ENCODE data around the gene GPHB5.
A peak's percentile ranks its signal among the peaks of the same experiment; 100 is the strongest.

Gene GPHB5

DNA sequence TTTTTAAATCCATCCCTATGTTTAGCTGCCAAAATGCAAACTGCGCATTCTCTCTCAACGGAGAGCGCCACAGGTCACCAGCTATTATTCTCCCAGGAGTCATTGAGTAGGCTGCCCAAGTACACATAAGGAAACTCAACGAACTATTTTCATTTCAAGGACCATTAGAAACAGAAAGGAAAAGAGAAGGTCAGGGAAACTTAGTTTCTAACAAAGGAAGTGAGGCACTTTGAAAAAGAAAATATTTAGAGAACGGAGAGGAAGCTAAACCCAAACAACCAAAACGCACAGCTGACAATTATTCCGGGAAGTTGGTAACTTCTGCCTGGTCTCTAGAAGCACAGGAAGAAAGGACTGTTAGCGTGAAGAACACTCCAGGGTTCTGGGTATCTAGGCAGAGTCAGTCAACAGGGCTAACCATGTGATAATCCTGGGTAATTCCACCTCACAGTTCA is 23.5 kb downstream of the GPHB5 start:
- TF ChIP-seq, protein P1, sequence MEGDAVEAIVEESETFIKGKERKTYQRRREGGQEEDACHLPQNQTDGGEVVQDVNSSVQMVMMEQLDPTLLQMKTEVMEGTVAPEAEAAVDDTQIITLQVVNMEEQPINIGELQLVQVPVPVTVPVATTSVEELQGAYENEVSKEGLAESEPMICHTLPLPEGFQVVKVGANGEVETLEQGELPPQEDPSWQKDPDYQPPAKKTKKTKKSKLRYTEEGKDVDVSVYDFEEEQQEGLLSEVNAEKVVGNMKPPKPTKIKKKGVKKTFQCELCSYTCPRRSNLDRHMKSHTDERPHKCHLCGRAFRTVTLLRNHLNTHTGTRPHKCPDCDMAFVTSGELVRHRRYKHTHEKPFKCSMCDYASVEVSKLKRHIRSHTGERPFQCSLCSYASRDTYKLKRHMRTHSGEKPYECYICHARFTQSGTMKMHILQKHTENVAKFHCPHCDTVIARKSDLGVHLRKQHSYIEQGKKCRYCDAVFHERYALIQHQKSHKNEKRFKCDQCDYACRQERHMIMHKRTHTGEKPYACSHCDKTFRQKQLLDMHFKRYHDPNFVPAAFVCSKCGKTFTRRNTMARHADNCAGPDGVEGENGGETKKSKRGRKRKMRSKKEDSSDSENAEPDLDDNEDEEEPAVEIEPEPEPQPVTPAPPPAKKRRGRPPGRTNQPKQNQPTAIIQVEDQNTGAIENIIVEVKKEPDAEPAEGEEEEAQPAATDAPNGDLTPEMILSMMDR (IDR thresholded peaks at IDR 0.05; ENCODE audit: insufficient read depth, low read depth, low read length, missing control alignments), result no peak
- H3K4me3 ChIP-seq (ENCODE audit: low read length), result no peak overlapping the region
- DNase-seq (ENCODE audit: low read depth), result no peak

GRCh38 chr14:63292805-63293204 is 25.9 kb downstream of the GPHB5 start:
- H3K4me3 ChIP-seq (ENCODE audit: low read length), result no peak overlapping the region
- TF ChIP-seq, protein P1 (IDR thresholded peaks at IDR 0.05; ENCODE audit: insufficient read depth, low read depth, low read length, missing control alignments), result no peak
- no peak for DNase-seq (ENCODE audit: low read depth)

DNA sequence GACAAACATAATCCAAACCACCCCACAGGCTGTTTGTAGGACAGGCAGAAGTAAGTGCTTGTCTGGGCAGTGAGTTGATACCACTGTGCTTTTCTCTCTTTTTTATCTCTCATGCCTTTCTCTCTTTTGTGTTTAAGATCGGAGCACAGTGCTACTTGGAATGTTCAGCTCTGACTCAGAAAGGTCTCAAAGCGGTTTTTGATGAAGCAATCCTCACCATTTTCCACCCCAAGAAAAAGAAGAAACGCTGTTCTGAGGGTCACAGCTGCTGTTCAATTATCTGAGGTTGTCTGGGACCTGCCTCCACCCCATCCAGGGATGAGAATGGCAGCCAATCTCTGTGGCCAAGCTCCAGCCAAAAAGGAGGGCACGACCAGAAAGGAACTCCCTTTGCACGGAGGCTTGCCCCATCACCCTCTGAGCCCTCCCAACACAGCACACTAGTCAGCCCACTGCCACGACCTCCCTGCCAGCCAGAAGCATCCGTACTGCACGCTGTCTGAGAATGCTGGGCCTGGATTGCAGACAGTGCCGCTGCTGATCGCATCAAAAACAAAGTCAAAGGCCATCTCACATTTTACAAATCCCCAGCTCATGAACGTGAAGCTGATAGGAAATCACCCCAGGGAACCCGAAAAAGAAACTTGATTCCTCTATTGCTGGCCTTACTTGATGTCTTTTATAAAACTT is 27.8 kb downstream of the GPHB5 start:
- H3K4me3 ChIP-seq (ENCODE audit: low read length), result no peak overlapping the region
- DNase-seq (ENCODE audit: low read depth), result peak; percentile 10

DNA sequence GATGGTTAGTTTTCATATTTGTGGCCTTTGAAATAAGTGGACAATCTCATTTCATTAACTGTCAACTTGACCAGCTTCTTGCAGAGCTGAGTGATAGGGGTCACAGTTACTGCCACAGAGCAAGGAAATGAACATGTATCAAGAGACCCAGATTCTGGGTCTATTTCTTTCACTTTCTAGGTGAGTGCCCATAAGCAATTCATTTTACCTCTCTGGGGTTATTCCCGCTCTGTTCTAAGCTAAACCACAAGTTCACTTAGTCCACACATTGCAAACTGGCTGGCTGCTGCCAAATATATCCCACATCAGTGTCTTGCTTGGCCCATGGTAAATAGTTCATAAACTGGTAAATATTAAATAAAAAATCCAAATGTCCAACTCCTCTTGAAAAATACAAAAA is 29.9 kb downstream of the GPHB5 start:
- TF ChIP-seq, protein P1 (IDR thresholded peaks at IDR 0.05; ENCODE audit: insufficient read depth, low read depth, low read length, missing control alignments), result no peak
- no peak overlapping the region for H3K4me3 ChIP-seq (ENCODE audit: low read length)
- no peak for DNase-seq (ENCODE audit: low read depth)

More for the DNA sequence above, 27.8 kb downstream of the GPHB5 start:
- TF ChIP-seq, protein P1 (IDR thresholded peaks at IDR 0.05; ENCODE audit: insufficient read depth, low read depth, low read length, missing control alignments), result no peak

GRCh38 chr14:63287666-63288483 is 30.9 kb downstream of the GPHB5 start:
- peak; percentile 5 for DNase-seq (ENCODE audit: low read depth)
- H3K4me3 ChIP-seq (ENCODE audit: low read length), result no peak overlapping the region
- TF ChIP-seq, protein P1 (IDR thresholded peaks at IDR 0.05; ENCODE audit: insufficient read depth, low read depth, low read length, missing control alignments), result no peak

DNA sequence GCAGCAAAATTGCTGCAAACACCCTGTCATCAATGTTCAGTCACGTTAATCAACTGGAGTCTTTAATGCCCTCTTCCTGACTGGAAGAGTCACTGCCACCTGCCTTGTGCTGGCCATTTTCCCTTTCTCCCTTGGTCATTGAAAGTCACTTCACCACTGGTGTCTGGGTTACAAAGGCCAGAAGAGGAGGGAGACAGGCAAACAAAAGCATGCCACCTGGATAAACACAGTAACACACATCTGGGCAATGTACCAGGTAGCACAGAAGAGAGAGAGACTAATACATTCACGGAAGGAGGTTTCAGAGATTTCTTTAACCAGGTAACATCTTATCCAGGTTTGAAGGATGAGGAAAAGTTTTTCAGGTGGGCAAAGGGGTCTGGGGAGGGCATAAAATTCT is 32.7 kb downstream of the GPHB5 start:
- no peak for DNase-seq (ENCODE audit: low read depth)
- TF ChIP-seq, protein P1 (IDR thresholded peaks at IDR 0.05; ENCODE audit: insufficient read depth, low read depth, low read length, missing control alignments), result no peak
- no peak overlapping the region for H3K4me3 ChIP-seq (ENCODE audit: low read length)
